Fibroblast of mammary gland (primary cell): ENCODE results near the gene PTF1A.

Experiments
- DNase-seq: peaks from one replicate; pipeline ENCODE4 v3.0.0-alpha.2; 2010; ENCODE audit warnings: low read depth
- H3K4me3 ChIP-seq: 2 replicates; pipeline ENCODE4 v1.5.1; 2011; ENCODE audit warnings: low read depth, mild to moderate bottlenecking, low read length, moderate library complexity; ENCODE audit not compliant: control insufficient read depth
- CTCF ChIP-seq: conservative IDR thresholded peaks from 2 replicates; pipeline ENCODE4 v1.5.1; 2011; ENCODE audit warnings: low read depth, low read length, inconsistent platforms; ENCODE audit not compliant: control insufficient read depth, insufficient read depth

The PTF1A gene

GRCh38 chr10:23186178-23186577 is 5.9 kb upstream of the PTF1A start:
- H3K4me3 ChIP-seq = no peak overlapping the region
- DNase-seq = no peak
- TF ChIP-seq CTCF = no peak

- no peak for DNase-seq
- TF ChIP-seq CTCF = no peak
Measured at GRCh38 chr10:23186697-23187096, 5.4 kb upstream of the PTF1A start.

GRCh38 chr10:23187155-23187554 is 5.0 kb upstream of the PTF1A start:
- H3K4me3 ChIP-seq = no peak overlapping the region
- DNase-seq = no peak
- no peak for TF ChIP-seq CTCF

More at GRCh38 chr10:23186697-23187096, 5.4 kb upstream of the PTF1A start:
- no peak overlapping the region for H3K4me3 ChIP-seq

- DNase-seq = no peak
- no peak for TF ChIP-seq CTCF
- no peak overlapping the region for H3K4me3 ChIP-seq
Measured at GRCh38 chr10:23189024-23189423, 3.1 kb upstream of the PTF1A start.

GRCh38 chr10:23190872-23191763 is 994 bp upstream of the PTF1A start:
- DNase-seq = no peak
- no peak for TF ChIP-seq CTCF
- H3K4me3 ChIP-seq = no peak overlapping the region

GRCh38 chr10:23192712-23193434 is 761 bp downstream of the PTF1A start:
- no peak for TF ChIP-seq CTCF
- DNase-seq = no peak
- no peak overlapping the region for H3K4me3 ChIP-seq
